Stimulated activated CD8-positive, alpha-beta memory T cell treated with anti-CD3 and anti-CD28 coated beads, Interleukin-12 subunit alpha, Interleukin-12 subunit beta, amount 100 ng/mL, for 24 hours (primary cell): ENCODE measurements around the gene CLEC16A.

Experiments used
- DNase-seq: peaks from one replicate; pipeline ENCODE4 v3.0.0-alpha.2; 2020; ENCODE audit errors: extremely low read depth

Gene CLEC16A

DNA sequence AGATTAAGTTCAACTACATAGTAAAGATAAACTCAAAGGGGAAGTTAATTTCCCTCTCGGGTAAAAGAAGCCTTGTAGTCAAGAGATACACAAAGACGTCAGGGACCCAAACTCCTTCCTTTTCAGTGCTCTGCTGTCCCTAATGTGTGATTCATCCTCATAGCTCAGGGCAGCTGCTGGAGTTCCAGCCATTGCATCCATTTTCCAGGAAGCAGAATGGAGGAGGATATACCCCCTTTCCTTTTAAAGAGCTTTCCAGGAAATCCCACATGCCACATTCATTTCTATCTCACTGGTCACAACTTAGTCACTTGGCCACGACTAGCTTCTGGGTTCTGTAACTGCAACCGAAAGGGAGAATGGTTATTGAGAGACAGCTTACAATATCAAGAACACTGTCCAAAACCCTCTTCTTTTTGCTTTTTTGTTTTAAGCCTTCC is 216.3 kb downstream of the CLEC16A start:
- DNase-seq = no peak

GRCh38 chr16:11161439-11161838 is 217.1 kb downstream of the CLEC16A start:
- no peak for DNase-seq

GRCh38 chr16:11161974-11162373 is 217.6 kb downstream of the CLEC16A start:
- no peak for DNase-seq

DNA sequence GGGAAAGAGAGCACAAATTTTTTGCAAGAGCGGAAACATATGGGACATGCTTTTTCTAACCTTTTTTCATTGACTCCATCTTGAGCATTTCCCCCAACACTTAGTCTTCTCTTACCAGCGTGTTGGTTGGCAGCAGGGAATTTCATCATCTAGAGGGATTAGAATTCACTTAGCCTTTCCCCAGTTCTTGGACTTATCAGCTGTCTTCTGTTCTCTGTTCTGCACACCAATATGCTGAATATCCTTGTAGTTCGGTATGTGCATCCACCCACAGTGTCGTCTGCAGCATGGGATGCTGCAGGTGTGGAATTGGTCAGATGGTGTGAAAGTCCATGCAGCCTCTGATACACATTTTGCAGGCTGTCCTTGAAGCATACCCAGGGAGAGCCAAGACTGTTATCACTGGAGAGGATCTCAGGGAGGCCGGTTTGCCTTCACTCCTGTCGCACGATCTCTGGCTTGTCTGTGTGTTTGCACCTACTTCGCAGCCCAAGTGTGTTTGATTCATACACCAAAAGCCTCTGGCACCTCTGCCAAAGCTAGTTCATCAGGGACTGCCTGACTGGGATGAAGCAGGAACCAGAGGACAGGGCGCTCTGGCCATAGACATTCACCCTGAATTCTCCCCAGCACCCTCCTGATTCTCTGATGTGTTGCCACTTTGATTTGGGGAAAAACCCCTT is 218.4 kb downstream of the CLEC16A start:
- no peak for DNase-seq

DNA sequence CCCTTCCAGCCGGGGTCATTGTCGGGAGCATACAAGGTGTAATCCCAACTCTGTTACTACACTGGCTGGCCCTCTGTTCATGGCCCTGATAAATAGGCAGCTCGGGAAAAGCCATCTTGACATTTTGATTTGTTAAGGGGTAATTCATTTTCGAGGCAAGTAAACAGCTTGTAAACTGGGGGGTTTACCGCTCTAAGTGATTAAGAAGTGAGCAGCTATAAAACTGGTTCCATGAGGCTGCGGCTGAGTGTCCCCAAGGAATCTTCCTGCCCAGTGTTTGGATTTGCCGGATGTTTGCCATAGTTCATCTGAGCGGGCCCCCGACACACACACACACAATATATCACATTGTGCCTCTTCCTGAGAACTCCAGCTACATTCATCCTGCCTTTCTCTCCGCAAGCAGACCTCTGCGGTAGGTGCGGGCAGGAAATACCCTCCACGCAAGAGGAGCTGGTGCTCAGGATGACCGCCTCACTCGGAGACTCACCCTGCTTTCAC is 219.4 kb downstream of the CLEC16A start:
- DNase-seq = no peak

DNA sequence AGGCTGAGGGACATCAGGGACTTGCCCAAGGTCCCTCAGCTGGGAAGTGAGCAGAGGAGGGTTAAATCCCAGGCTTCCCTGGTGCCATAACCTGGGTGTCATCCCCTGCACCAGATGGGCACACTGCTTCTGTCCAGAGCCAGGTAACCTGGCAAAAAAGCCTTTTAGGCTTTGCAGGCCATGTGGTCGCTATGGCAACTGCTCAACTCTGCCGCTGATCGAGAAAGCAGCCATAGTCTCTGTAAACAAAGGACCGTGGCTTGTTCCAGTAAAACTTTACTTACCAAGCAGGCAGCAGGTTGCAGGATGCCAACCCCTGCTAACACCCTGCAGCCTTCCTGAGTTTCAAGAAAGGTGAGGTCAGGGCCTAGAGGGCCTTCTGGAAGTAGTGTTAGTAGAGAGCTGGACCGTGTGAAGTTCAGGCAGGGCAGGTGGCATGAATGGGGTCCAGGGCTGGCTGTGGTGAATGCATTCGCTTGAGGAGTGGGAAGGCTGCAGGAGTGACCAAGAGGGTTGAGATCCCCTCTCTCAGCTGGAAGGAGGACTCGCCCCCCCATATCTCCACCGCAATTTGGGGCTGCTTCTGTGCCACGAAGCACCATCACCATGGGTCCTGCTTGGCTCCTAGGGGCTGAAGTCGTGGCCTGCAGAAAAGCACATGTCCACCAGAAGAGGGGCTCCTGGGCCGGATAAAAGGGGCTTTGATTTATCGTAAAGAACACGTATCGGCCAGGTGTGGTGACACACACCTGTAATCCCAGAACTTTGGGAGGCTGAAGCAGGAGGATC is 220.3 kb downstream of the CLEC16A start:
- DNase-seq = no peak

DNA sequence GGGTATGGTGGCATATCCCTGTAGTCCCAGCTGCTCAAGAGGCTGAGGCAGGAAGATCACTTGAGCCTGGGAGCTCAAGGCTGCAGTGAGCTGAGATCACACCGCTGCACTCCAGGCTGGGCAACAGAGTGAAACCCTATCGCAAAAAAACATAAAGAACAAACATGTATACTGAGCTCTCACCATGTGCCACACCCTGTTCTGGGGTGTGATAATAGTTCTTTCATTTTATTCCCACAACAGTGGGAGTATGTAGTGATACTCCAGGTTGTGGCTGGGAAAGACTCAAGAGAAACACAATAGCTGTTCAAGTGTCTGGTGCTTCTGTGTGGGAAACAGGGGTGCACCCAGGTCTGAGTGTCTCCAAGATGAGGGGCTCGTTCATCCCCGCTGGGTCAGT is 221.0 kb downstream of the CLEC16A start:
- DNase-seq = no peak

DNA sequence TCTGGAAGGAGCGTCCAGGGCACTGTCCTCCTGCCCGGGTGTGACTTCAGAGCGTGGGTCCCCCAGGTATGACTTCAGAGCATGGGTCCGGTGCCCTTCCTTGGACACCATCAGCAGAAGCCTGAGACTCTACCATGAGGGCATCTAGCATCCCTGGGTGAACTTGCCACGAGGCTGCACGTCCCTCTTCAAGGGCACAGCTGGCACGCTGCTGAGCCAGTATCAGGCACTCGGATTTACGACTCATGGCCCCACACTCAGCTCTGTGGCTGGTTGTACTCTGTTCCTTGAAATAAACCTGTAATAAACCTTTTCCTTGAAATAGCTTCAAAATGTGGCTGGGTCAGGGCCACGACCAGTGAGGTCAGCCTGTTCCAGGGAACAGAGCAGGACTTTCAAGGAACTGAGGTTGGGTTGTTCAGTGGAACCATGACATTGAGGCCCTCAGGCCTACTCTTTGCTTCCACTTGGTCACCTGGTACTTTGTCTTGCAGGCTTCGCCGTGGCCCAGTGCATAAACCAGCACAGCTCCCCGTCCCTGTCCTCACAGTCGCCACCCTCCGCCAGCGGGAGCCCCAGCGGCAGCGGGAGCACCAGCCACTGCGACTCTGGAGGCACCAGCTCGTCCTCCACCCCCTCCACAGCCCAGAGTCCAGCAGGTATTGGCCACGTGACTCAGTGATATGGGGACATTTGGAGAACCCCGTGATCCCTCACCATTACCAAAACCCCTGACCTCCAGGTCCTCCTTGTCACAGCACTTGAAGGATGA is 221.7 kb downstream of the CLEC16A start:
- DNase-seq = no peak

DNA sequence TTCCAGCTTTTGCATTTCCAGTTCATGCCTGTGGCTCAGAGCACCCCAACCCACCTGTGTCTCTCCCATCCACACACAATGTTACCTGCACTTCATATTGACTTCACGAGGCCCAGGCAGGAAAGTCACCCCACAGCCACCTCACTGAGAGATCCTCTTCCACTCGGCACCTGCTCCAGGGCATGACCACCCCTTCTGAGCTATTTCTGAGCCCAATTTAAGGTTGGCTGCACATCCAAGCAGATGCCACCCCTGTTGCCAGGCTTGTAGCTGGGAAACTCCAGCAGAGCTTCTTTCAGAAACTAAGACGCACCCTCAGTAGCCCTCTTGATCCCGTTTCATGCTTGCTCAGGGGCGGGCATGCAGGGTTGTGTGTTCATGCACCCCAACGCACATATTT is 223.2 kb downstream of the CLEC16A start:
- DNase-seq = no peak

DNA sequence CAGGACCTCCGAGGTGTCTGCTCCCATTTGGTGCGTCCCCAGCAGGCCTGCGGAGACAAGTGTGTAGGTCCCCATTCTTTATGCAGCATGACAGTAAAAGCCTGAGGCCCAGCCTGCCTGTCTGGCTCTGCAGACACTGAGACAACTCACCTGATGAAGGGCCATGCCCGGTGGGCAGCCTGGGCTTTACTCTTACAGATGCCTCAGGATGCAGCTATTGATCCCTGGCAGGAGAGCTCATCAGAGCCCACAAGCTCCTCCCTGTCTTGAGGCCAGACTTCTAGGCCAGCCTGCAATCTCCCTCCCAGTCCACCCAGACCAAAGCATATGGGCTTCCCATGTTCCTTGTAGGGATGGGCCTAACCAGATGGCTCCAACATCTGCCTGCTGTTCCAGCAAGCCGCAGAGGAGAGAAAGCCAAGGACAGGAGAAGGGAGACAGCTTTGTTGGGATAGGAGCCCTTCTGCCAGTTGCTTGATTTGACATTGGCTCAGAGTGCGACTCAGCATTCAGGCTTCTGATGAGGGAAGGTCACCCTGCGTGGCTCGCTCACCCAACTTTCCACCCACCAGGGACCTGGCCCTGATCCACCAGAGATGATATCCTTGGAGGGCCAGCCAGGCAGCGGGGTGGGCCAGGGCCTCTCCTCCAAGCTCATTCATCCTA is 224.2 kb downstream of the CLEC16A start:
- no peak for DNase-seq

GRCh38 chr16:11169641-11170040 is 225.3 kb downstream of the CLEC16A start:
- no peak for DNase-seq

DNA sequence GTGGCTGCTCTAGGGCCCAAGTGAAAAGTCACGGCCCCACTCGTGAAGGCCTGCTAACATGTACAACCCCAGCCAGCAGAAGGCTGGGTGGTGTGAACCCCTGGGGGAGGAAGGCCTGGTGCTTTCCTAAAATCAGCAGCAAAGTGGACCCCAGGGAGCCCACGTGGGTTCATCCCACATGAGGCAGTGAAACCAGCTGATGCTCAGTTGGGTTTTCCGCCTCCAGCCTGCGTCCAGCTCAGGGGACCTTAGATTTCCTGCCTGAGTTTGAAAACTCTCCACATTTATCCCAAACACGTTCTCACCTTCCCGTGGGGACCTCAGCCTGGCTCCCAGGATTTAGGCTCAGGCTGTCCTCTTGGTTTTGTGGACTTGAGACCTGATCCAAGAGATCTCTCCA is 225.8 kb downstream of the CLEC16A start:
- DNase-seq = no peak

DNA sequence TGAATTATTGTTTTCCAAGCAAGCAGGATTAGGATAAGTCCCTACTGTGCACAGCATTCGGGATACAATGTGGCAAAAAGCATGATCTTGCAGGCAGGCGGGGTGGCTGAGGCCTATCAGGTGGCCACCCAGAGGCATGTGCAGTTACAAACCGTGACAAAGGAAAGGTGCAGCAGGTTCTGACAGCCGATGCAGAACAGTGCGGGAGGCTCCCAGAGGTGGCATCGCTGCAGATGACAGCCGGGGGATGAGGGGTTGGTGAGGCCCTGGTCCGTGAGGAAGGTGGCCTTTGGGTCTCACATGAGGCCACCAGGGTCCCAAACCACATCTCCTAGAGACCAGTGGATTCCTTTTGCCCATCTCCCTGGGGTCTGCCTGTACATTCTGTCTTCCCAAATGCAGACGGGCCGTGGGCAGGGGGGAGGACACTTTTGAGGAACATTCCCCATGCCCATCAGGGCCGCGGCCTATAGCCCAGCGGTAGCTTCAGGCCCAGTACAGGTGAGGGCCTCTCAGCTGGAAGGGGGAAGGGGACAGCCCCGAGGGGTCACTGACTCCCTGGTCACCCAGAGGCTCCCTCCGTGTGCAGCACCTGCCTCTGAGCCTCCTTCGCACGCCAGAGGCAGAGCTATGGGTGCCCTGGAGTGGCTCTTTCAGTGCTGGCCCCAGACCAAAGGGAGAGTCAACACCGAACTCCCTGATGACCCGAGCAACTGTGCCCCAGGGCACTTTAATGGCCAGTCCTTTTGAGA is 226.5 kb downstream of the CLEC16A start:
- no peak for DNase-seq

DNA sequence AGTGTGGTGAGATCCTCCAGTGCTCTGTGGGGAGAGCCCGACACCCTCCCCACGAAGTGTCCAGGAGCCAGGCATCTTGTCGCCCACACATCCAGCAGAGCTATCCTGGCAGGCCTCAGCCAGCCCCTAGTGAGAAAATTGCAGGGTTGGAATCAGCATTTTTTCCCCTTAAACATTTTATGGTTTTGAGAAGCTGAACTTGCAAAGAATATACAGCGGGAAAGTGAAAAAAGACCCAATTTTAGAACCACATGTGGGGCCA is 227.0 kb downstream of the CLEC16A start:
- no peak for DNase-seq

GRCh38 chr16:11171757-11172299 is 227.5 kb downstream of the CLEC16A start:
- DNase-seq = no peak

DNA sequence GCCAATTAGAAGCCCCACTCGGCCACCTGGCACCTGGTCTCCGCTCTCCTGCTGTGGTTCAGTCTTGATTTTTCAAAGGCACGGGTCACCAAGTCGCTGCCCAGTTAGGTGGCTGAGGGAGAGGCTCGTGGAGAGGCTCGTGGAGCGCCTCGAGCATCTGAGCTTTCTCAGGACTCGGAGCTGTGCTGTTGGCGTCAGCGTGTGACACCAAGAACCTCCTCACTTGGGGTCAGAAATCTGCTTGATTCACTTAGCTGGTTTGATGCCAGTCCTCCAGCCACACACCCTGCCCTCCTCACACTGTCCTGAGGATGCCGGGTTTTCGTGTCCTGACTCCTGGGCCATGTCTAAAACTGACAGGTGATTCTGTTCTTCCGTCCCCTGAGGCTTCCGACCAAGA is 229.1 kb downstream of the CLEC16A start:
- DNase-seq = no peak

- no peak for DNase-seq
Observed at GRCh38 chr16:11174141-11174540, 229.8 kb downstream of the CLEC16A start.

DNA sequence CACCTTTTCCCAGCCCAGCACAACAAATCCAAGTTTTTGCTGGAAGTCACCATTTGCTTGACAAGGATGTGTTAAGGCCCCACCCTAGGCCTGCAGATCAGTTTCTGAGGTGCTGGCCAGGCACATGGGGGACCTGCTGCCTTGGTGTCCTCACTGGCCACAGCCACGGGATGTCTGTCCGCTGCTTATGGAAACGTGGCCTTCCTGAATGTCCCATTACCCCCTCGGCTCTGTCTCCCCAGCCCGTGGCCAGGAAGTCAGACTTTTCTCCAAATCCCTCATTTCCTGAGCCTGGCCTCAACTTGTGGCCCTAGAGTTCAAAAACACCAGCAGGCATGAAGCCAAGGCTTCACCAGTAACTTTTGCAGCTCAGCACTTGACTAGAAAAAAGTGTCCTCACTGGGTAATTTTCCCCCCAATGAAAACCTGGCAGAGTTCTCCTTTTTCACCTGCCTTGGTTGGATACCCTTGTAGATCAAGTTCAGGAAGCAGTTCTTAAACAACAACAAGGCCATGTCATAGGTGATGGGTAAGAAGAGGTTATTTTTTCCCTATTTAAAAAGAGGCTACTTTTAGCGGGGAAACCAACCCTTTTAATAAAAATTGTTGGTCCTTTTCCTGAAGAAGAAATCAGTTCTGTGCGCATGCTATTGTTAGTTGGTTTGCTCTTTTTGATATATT is 230.9 kb downstream of the CLEC16A start:
- DNase-seq = no peak

- DNase-seq = no peak
Observed at GRCh38 chr16:11175787-11176341, 231.5 kb downstream of the CLEC16A start.

GRCh38 chr16:11177578-11178160 is 233.3 kb downstream of the CLEC16A start:
- no peak for DNase-seq
